Large intestine (tissue), 1 donor: ENCODE results near the gene LRRC45. TPM values are rescaled to one million over a fixed set of nuclear protein-coding genes. Genes with fewer than 3 reads are reported as not detected.

ENCODE experiments used
- polyA plus RNA-seq: library from polyadenylated mRNA; unstranded; fragments of 120-200 nt; gene quantifications from one replicate; pipeline ENCODE4 v1.2.1, GENCODE V29; 2013

LRRC45 gene
- polyA plus RNA-seq, 1 donor, result 14.4 TPM

Other genes starting within 250 kb of the LRRC45 start
- 2.5 TPM for gene GCGR, start 219.2 kb upstream of the LRRC45 start, polyA plus RNA-seq
- 60.9 TPM for gene MCRIP1, start 190.0 kb upstream of the LRRC45 start, polyA plus RNA-seq
- 0.21 TPM for gene PPP1R27, start 188.3 kb upstream of the LRRC45 start, polyA plus RNA-seq
- 737 TPM for gene P4HB, start 162.8 kb upstream of the LRRC45 start, polyA plus RNA-seq
- gene ARHGDIA, start 152.0 kb upstream of the LRRC45 start, polyA plus RNA-seq, result 203 TPM
- 59.0 TPM for gene ALYREF, start 131.7 kb upstream of the LRRC45 start, polyA plus RNA-seq
- 79.6 TPM for gene ANAPC11, start 131.6 kb upstream of the LRRC45 start, polyA plus RNA-seq
- 0.39 TPM for gene NPB, start 121.1 kb upstream of the LRRC45 start, polyA plus RNA-seq
- 33.8 TPM for gene PCYT2, start 111.9 kb upstream of the LRRC45 start, polyA plus RNA-seq
- gene SIRT7, start 105.1 kb upstream of the LRRC45 start, polyA plus RNA-seq, result 25.2 TPM
- 21.1 TPM for gene MAFG, start 95.6 kb upstream of the LRRC45 start, polyA plus RNA-seq
- 24.5 TPM for gene PYCR1, start 86.0 kb upstream of the LRRC45 start, polyA plus RNA-seq
- gene MYADML2, start 76.1 kb upstream of the LRRC45 start, polyA plus RNA-seq, result 0.07 TPM
- gene NOTUM, start 62.1 kb upstream of the LRRC45 start, polyA plus RNA-seq, result 4.1 TPM
- gene ASPSCR1, start 45.7 kb upstream of the LRRC45 start, polyA plus RNA-seq, result 24.9 TPM
- 48.0 TPM for gene CENPX, start 427 bp upstream of the LRRC45 start, polyA plus RNA-seq
- 10.1 TPM for gene RAC3, start 8.4 kb downstream of the LRRC45 start, polyA plus RNA-seq
- 44.1 TPM for gene DCXR, start 14.4 kb downstream of the LRRC45 start, polyA plus RNA-seq
- gene RFNG, start 28.5 kb downstream of the LRRC45 start, polyA plus RNA-seq, result 42.1 TPM
- gene GPS1, start 28.6 kb downstream of the LRRC45 start, polyA plus RNA-seq, result 97.1 TPM
- 90.4 TPM for gene DUS1L, start 42.5 kb downstream of the LRRC45 start, polyA plus RNA-seq
- 34.7 TPM for gene FASN, start 74.9 kb downstream of the LRRC45 start, polyA plus RNA-seq
- gene CCDC57, start 189.5 kb downstream of the LRRC45 start, polyA plus RNA-seq, result 45.6 TPM
- 19.5 TPM for gene SLC16A3, start 205.7 kb downstream of the LRRC45 start, polyA plus RNA-seq